Loucy (cell line): ENCODE results near the gene B3GALT6.

Experiments used
- EZH2phosphoT487 ChIP-seq: fragments of 200-600 bp; IDR thresholded peaks from 2 replicates; pipeline ENCODE4 v1.6.1; 2018; ENCODE audit warnings: antibody characterized with exemption, mild to moderate bottlenecking, moderate library complexity, borderline replicate concordance
- TF ChIP-seq, protein P1 (sequence below): fragments of 200-600 bp; sonication (generic); conservative IDR thresholded peaks from 2 replicates; pipeline ENCODE4 v1.5.1; 2014; ENCODE audit warnings: mild to moderate bottlenecking, antibody characterized with exemption, low read length

DNA sequence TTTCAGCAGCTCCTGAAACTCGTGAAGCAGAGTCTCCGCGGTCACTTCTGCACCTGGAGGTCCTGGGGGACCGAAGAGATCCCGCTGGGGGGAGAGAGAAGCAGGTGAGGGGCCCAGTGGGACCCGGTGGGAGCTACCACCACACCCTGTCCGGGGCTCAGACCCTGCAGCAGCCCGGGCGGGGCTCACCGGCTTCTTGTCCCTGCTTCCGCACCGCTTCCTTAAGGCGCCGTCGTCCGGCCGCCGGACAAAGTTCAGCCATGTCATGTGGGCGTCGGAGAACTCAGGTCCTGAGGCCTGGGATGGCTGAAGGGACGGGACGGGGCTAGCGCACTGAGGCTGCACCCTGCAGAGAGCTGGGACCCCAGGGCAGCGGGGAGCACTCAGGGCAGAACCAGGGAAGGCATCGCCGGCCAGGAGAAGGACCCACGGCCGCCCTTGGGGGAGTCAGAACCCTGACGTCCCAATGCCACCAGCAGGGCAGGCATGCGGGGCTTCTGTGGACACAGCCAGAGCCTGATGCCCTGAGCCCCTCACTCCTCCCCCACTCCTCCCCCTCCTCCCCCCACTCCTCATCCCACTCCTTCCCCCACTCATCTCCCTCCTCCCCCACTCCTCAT, 12.3 kb downstream of the B3GALT6 start:
- TF ChIP-seq, protein P1, sequence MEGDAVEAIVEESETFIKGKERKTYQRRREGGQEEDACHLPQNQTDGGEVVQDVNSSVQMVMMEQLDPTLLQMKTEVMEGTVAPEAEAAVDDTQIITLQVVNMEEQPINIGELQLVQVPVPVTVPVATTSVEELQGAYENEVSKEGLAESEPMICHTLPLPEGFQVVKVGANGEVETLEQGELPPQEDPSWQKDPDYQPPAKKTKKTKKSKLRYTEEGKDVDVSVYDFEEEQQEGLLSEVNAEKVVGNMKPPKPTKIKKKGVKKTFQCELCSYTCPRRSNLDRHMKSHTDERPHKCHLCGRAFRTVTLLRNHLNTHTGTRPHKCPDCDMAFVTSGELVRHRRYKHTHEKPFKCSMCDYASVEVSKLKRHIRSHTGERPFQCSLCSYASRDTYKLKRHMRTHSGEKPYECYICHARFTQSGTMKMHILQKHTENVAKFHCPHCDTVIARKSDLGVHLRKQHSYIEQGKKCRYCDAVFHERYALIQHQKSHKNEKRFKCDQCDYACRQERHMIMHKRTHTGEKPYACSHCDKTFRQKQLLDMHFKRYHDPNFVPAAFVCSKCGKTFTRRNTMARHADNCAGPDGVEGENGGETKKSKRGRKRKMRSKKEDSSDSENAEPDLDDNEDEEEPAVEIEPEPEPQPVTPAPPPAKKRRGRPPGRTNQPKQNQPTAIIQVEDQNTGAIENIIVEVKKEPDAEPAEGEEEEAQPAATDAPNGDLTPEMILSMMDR = no peak
- TF ChIP-seq EZH2phosphoT487 = no peak
